Measurements from ENCODE around the gene TRIP12.
"Not testable (repeated sequence)": the region's sequence is repeated elsewhere in the genome, so short reads cannot be mapped to it uniquely, and the experiment has no call there.

TRIP12 gene

GRCh38 chr2:229835596-229836283, 86.1 kb downstream of the TRIP12 start:
- Histone ChIP-seq H3K79me2 (ENCODE audit: insufficient read depth, low read length) (peaks cover 3% of the 10 kb centered on the region; the same call in 1 of the 2 replicates), H3K27ac (ENCODE audit: low read depth, low read length) (no peak overlapping the region), H3K9me3 (ENCODE audit: insufficient read depth, low read length) (no peaks in the 10 kb centered on the region), H3K4me3 (ENCODE audit: insufficient read depth, low read length, poor library complexity, severe bottlenecking) (no peak overlapping the region), H2AFZ (ENCODE audit: low read depth, low read length, severe bottlenecking) (no peak overlapping the region), H3K9ac (ENCODE audit: low read length) (no peak overlapping the region), H4K20me1 (ENCODE audit: low read depth, low read length) (no peaks in the 10 kb centered on the region), H3K9me2 (replicated peaks; ENCODE audit: insufficient read depth, low read length) (no peaks in the 10 kb centered on the region), H3K4me2 (ENCODE audit: low read depth, low read length, poor library complexity, severe bottlenecking) (no peak overlapping the region), H3K36me3 (ENCODE audit: low read length) (peaks cover 31% of the 10 kb centered on the region), H3F3A (ENCODE audit: insufficient read depth) (no peaks in the 10 kb centered on the region), H3K27me3 (ENCODE audit: low read length) (no peaks in the 10 kb centered on the region)
- TF ChIP-seq CTCF (IDR thresholded peaks at IDR 0.05; ENCODE audit: insufficient read depth, low read length, poor library complexity, severe bottlenecking) (no peak), EZH2phosphoT487 (conservative IDR thresholded peaks at IDR 0.05; ENCODE audit: low read length) (no peak)

- H3K79me2 ChIP-seq (ENCODE audit: insufficient read depth, low read length); H3K9ac ChIP-seq (ENCODE audit: low read length); H3K4me2 ChIP-seq (ENCODE audit: low read depth, low read length, poor library complexity, severe bottlenecking); H3F3A ChIP-seq (ENCODE audit: insufficient read depth); H2AFZ ChIP-seq (ENCODE audit: low read depth, low read length, severe bottlenecking); H4K20me1 ChIP-seq (ENCODE audit: low read depth, low read length); H3K27me3 ChIP-seq (ENCODE audit: low read length); H3K9me3 ChIP-seq (ENCODE audit: insufficient read depth, low read length); H3K4me3 ChIP-seq (ENCODE audit: insufficient read depth, low read length, poor library complexity, severe bottlenecking); H3K27ac ChIP-seq (ENCODE audit: low read depth, low read length); H3K9me2 ChIP-seq (replicated peaks; ENCODE audit: insufficient read depth, low read length): not testable (repeated sequence)
- peaks cover 39% of the 10 kb centered on the region for H3K36me3 ChIP-seq (ENCODE audit: low read length)
Observed at GRCh38 chr2:229834368-229834767, 87.4 kb downstream of the TRIP12 start.

- Histone ChIP-seq H3K27me3 (ENCODE audit: low read length) (no peaks in the 10 kb centered on the region), H2AFZ (ENCODE audit: low read depth, low read length, severe bottlenecking) (no peak overlapping the region), H3K9me2 (replicated peaks; ENCODE audit: insufficient read depth, low read length) (no peaks in the 10 kb centered on the region), H3K4me2 (ENCODE audit: low read depth, low read length, poor library complexity, severe bottlenecking) (no peak overlapping the region), H3K4me3 (ENCODE audit: insufficient read depth, low read length, poor library complexity, severe bottlenecking) (no peak overlapping the region), H3K9me3 (ENCODE audit: insufficient read depth, low read length) (no peaks in the 10 kb centered on the region), H4K20me1 (ENCODE audit: low read depth, low read length) (no peaks in the 10 kb centered on the region), H3K36me3 (ENCODE audit: low read length) (peaks cover 45% of the 10 kb centered on the region), H3F3A (ENCODE audit: insufficient read depth) (no peaks in the 10 kb centered on the region), H3K27ac (ENCODE audit: low read depth, low read length) (no peak overlapping the region), H3K9ac (ENCODE audit: low read length) (no peak overlapping the region), H3K79me2 (ENCODE audit: insufficient read depth, low read length) (peaks cover 3% of the 10 kb centered on the region; the same call in 1 of the 2 replicates)
- TF ChIP-seq CTCF (IDR thresholded peaks at IDR 0.05; ENCODE audit: insufficient read depth, low read length, poor library complexity, severe bottlenecking) (no peak), EZH2phosphoT487 (conservative IDR thresholded peaks at IDR 0.05; ENCODE audit: low read length) (no peak)
Observed at GRCh38 chr2:229832510-229832898, 89.3 kb downstream of the TRIP12 start.

- peaks cover 46% of the 10 kb centered on the region for H3K36me3 ChIP-seq (ENCODE audit: low read length)
- peaks cover 3% of the 10 kb centered on the region; the same call in 1 of the 2 replicates for H3K79me2 ChIP-seq (ENCODE audit: insufficient read depth, low read length)
- H3K27ac ChIP-seq (ENCODE audit: low read depth, low read length) = no peak overlapping the region
Observed at GRCh38 chr2:229831805-229832509, 89.9 kb downstream of the TRIP12 start.

More at GRCh38 chr2:229831805-229832509, 89.9 kb downstream of the TRIP12 start:
- no peak overlapping the region for H2AFZ ChIP-seq (ENCODE audit: low read depth, low read length, severe bottlenecking)
- no peaks in the 10 kb centered on the region for H3K9me2 ChIP-seq (replicated peaks; ENCODE audit: insufficient read depth, low read length)
- TF ChIP-seq CTCF (IDR thresholded peaks at IDR 0.05; ENCODE audit: insufficient read depth, low read length, poor library complexity, severe bottlenecking) = no peak
- no peak for TF ChIP-seq EZH2phosphoT487 (conservative IDR thresholded peaks at IDR 0.05; ENCODE audit: low read length)
- H4K20me1 ChIP-seq (ENCODE audit: low read depth, low read length) = no peaks in the 10 kb centered on the region
- H3K4me2 ChIP-seq (ENCODE audit: low read depth, low read length, poor library complexity, severe bottlenecking) = no peak overlapping the region
- H3K9me3 ChIP-seq (ENCODE audit: insufficient read depth, low read length) = no peaks in the 10 kb centered on the region
- H3K4me3 ChIP-seq (ENCODE audit: insufficient read depth, low read length, poor library complexity, severe bottlenecking) = no peak overlapping the region
- no peaks in the 10 kb centered on the region for H3K27me3 ChIP-seq (ENCODE audit: low read length)
- H3F3A ChIP-seq (ENCODE audit: insufficient read depth) = no peaks in the 10 kb centered on the region
- H3K9ac ChIP-seq (ENCODE audit: low read length) = no peak overlapping the region
